Karpas-422 (cell line): ENCODE data around the gene PHTF2. TPM values are rescaled to one million over a fixed set of nuclear protein-coding genes. Genes with fewer than 3 reads are reported as not detected.
A peak's percentile ranks its signal among the peaks of the same experiment; 100 is the strongest.

Experiments
- DNase-seq: peaks from one replicate; pipeline ENCODE4 v3.0.0-alpha.2; 2015
- H2AFZ ChIP-seq: fragments of 200-600 bp; sonication (generic); 2 replicates; pipeline ENCODE4 v1.6.1; 2014; ENCODE audit warnings: antibody characterized with exemption, low read length, mixed read lengths
- H3K27ac ChIP-seq: fragments of 200-600 bp; sonication (generic); 2 replicates; pipeline ENCODE4 v1.5.1; 2014; ENCODE audit warnings: mild to moderate bottlenecking, low read length, moderate library complexity
- H3K27me3 ChIP-seq: fragments of 200-600 bp; sonication (generic); 2 replicates; pipeline ENCODE4 v1.6.1; 2014; ENCODE audit warnings: low read length, mixed read lengths
- H3K36me3 ChIP-seq: fragments of 200-600 bp; sonication (generic); 2 replicates; pipeline ENCODE4 v1.6.1; 2014; ENCODE audit warnings: low read length, mixed read lengths; ENCODE audit not compliant: insufficient read depth
- H3K4me1 ChIP-seq: fragments of 200-600 bp; sonication (generic); 2 replicates; pipeline ENCODE4 v1.6.1; 2014; ENCODE audit warnings: mild to moderate bottlenecking, low read length, mixed read lengths
- H3K4me2 ChIP-seq: fragments of 200-600 bp; sonication (generic); 2 replicates; pipeline ENCODE4 v1.6.1; 2014; ENCODE audit warnings: low read length, low read depth, mild to moderate bottlenecking; ENCODE audit not compliant: poor library complexity, severe bottlenecking
- H3K4me3 ChIP-seq: fragments of 200-600 bp; sonication (generic); 2 replicates; pipeline ENCODE4 v1.5.1; 2014; ENCODE audit warnings: mild to moderate bottlenecking, antibody characterized with exemption, low read length, mixed read lengths
- H3K79me2 ChIP-seq: fragments of 200-600 bp; sonication (generic); 2 replicates; pipeline ENCODE4 v1.6.1; 2014; ENCODE audit warnings: mild to moderate bottlenecking, low read length, mixed read lengths
- H3K9ac ChIP-seq: fragments of 200-600 bp; sonication (generic); 2 replicates; pipeline ENCODE4 v1.6.0; 2014; ENCODE audit warnings: low read length
- H3K9me2 ChIP-seq: fragments of 200-600 bp; sonication (generic), shearing (Covaris generic); replicated peaks from 2 replicates; pipeline ENCODE4 v1.6.0; 2014; ENCODE audit warnings: mild to moderate bottlenecking, low read length, moderate library complexity; ENCODE audit not compliant: insufficient read depth
- H3K9me3 ChIP-seq: fragments of 300-700, 200-600 bp; sonication (generic); 2 replicates; pipeline ENCODE4 v1.6.1; 2014; ENCODE audit warnings: low read length, mixed read lengths
- H4K20me1 ChIP-seq: fragments of 200-600 bp; sonication (generic); 2 replicates; pipeline ENCODE4 v1.6.1; 2014; ENCODE audit warnings: mild to moderate bottlenecking, antibody characterized with exemption, low read length, low read depth; ENCODE audit not compliant: insufficient read depth
- total RNA-seq: library from RNA; depleted of rRNA; stranded (reverse); fragments of >200 nt; shearing (Covaris generic); gene quantifications from 2 replicates; pipeline ENCODE4 v1.2.3, GENCODE V29; 2014; ENCODE audit warnings: low replicate concordance

The PHTF2 gene
- total RNA-seq, 1 experiment from 2014 or later = 65.7 TPM

DNA sequence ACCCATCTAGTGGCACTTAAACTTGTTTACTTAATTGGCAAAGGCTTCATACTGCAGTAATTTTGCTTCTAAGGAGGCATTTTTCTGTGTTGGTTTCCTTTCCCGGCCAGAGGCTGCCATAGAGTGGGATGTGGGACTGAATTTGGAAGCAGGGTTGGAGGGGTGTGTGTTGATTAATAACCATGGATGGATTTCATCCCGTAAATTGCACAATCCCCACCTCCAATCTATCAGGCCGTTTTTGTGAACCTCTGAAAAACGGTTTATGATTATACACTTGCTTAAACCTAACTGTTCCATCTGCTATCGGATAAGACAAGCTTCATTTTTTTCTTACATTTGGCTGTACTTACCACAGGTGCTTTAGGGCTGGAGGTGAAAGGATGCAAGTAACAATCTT, 1.6 kb upstream of the PHTF2 start:
- Histone ChIP-seq H3K4me1 (peaks cover 43% of the 10 kb centered on the region), H3K4me3 (peak overlapping the region; percentile 84), H4K20me1 (no peaks in the 10 kb centered on the region; the same call in 1 of the 2 replicates), H3K9me2 (no peaks in the 10 kb centered on the region), H3K27ac (peak overlapping the region; percentile 85), H3K27me3 (no peaks in the 10 kb centered on the region), H3K79me2 (peaks cover 88% of the 10 kb centered on the region), H2AFZ (no peak overlapping the region), H3K4me2 (peak overlapping the region; percentile 66), H3K9me3 (no peaks in the 10 kb centered on the region), H3K36me3 (peaks cover 30% of the 10 kb centered on the region), H3K9ac (peak overlapping the region; percentile 88)
- no peak for DNase-seq

GRCh38 chr7:77797734-77798393, 709 bp upstream of the PHTF2 start:
- Histone ChIP-seq H3K79me2 (peaks cover 91% of the 10 kb centered on the region), H3K27ac (peak overlapping the region; percentile 85), H3K4me1 (peaks cover 50% of the 10 kb centered on the region), H3K4me2 (peak overlapping the region; percentile 66), H2AFZ (no peak overlapping the region; the same call in 1 of the 2 replicates), H3K4me3 (peak overlapping the region; percentile 84), H3K27me3 (no peaks in the 10 kb centered on the region), H3K9ac (peak overlapping the region; percentile 88), H3K9me3 (no peaks in the 10 kb centered on the region), H3K36me3 (peaks cover 39% of the 10 kb centered on the region), H4K20me1 (no peaks in the 10 kb centered on the region; the same call in 1 of the 2 replicates), H3K9me2 (no peaks in the 10 kb centered on the region)
- peak; percentile 49 for DNase-seq

GRCh38 chr7:77799078-77799964, 748 bp downstream of the PHTF2 start:
- 0 out of 2 replicates have a peak overlapping the region, but pooled peaks have one; percentile 40 for H2AFZ ChIP-seq
- peak overlapping the region; percentile 86 for H3K27ac ChIP-seq
- H3K9me2 ChIP-seq = no peaks in the 10 kb centered on the region
- H4K20me1 ChIP-seq = no peaks in the 10 kb centered on the region; the same call in 1 of the 2 replicates
- peaks cover 96% of the 10 kb centered on the region for H3K79me2 ChIP-seq
- H3K4me3 ChIP-seq = peak overlapping the region; percentile 84
- H3K9ac ChIP-seq = peak overlapping the region; percentile 88
- H3K9me3 ChIP-seq = no peaks in the 10 kb centered on the region
- peak; percentile 82 for DNase-seq
- peaks cover 54% of the 10 kb centered on the region for H3K4me1 ChIP-seq
- peaks cover 45% of the 10 kb centered on the region for H3K36me3 ChIP-seq
- H3K27me3 ChIP-seq = no peaks in the 10 kb centered on the region
- H3K4me2 ChIP-seq = peak overlapping the region; percentile 85

- Histone ChIP-seq H2AFZ (no peak overlapping the region), H4K20me1 (no peaks in the 10 kb centered on the region; the same call in 1 of the 2 replicates), H3K4me2 (peak overlapping the region; percentile 85), H3K4me3 (peak overlapping the region; percentile 84), H3K9ac (peak overlapping the region; percentile 88), H3K36me3 (peaks cover 38% of the 10 kb centered on the region), H3K9me3 (peaks cover 5% of the 10 kb centered on the region), H3K27ac (peak overlapping the region; percentile 86), H3K4me1 (peaks cover 46% of the 10 kb centered on the region), H3K27me3 (no peaks in the 10 kb centered on the region), H3K9me2 (no peaks in the 10 kb centered on the region), H3K79me2 (peaks cover 96% of the 10 kb centered on the region)
- peak; percentile 60 for DNase-seq
These were observed 1.6 kb downstream of the PHTF2 start for GRCh38 chr7:77800158-77800557.

DNA sequence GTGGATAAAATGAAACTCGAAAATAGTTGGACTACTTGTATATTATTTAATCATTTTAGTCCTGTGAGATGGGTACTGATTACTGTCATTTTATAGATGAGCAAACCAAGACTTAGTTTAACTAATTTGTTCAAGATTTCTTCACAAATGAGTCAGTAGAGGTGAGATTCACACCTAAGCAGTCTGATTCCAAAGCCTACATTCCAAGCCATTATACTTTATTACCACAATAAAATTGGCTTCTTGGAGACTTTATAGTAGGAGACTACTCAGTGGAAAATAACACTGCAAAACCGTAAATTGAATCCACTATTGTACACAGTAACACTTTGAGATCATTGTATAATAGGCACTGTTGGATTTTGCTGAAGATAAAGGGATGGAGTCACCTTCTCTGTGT, 2.2 kb downstream of the PHTF2 start:
- no peaks in the 10 kb centered on the region for H3K27me3 ChIP-seq
- H3K9ac ChIP-seq = peak overlapping the region; percentile 88
- H3K27ac ChIP-seq = peak overlapping the region; percentile 86
- peaks cover 96% of the 10 kb centered on the region for H3K79me2 ChIP-seq
- peak overlapping the region; percentile 84 for H3K4me3 ChIP-seq
- DNase-seq = no peak
- H3K36me3 ChIP-seq = peaks cover 39% of the 10 kb centered on the region
- peaks cover 40% of the 10 kb centered on the region for H3K4me1 ChIP-seq
- peaks cover 11% of the 10 kb centered on the region for H3K9me3 ChIP-seq
- no peaks in the 10 kb centered on the region for H3K9me2 ChIP-seq
- peak overlapping the region; percentile 85 for H3K4me2 ChIP-seq
- no peak overlapping the region for H2AFZ ChIP-seq
- no peaks in the 10 kb centered on the region; the same call in 1 of the 2 replicates for H4K20me1 ChIP-seq

DNA sequence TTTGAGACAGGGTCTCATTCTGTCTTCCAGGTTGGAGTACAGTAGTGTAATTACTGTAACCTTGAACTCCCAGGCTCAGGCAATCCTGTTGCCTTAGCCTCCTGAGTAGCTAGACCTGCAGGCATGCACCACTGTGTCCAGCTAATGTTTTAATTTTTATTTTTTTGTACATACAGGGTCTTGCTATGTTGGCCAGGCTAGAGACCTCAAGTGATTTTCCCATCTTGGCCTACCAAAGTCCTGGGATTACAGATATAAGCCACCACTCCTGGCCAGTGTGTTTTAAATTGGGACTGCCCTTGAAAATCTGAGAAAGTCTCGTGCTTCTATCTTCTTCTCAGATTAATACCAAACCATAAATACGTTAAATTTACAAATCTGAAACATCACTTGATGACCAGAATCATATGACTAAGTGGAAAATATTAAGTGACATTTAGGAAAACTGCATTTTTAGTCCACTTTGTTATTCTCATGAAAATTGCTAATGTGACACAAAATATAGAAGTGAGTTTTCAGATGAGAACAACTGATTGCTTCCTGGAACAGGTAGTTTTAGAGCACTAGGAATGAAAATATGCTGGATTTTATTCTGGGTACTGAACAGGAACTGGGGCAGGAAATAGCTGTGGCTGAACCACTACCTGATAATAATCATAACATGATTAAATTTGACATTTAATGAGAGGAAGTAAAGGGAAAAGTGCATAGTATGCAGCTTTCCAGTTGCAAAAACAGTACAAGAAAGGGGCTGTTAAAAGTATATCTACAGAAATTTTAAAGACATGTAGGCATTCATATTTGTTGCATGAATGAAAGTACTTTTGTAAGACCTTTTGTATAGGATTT, 4.2 kb downstream of the PHTF2 start:
- H3K27ac ChIP-seq = peak overlapping the region; percentile 32; the same call in 1 of the 2 replicates
- no peaks in the 10 kb centered on the region for H3K9me2 ChIP-seq
- peaks cover 28% of the 10 kb centered on the region for H3K4me1 ChIP-seq
- peaks cover 25% of the 10 kb centered on the region for H3K9me3 ChIP-seq
- H3K27me3 ChIP-seq = no peaks in the 10 kb centered on the region
- no peak overlapping the region for H3K4me3 ChIP-seq
- no peak overlapping the region for H3K9ac ChIP-seq
- H3K36me3 ChIP-seq = peaks cover 47% of the 10 kb centered on the region
- H3K4me2 ChIP-seq = no peak overlapping the region
- no peaks in the 10 kb centered on the region; the same call in 1 of the 2 replicates for H4K20me1 ChIP-seq
- peaks cover 96% of the 10 kb centered on the region for H3K79me2 ChIP-seq
- DNase-seq = no peak
- no peak overlapping the region for H2AFZ ChIP-seq

GRCh38 chr7:77806425-77806824, 7.9 kb downstream of the PHTF2 start:
- Histone ChIP-seq H3K27me3 (no peaks in the 10 kb centered on the region), H2AFZ (no peak overlapping the region), H3K36me3 (peaks cover 54% of the 10 kb centered on the region), H3K4me1 (peaks cover 13% of the 10 kb centered on the region), H3K4me2 (no peak overlapping the region), H3K9me2 (no peaks in the 10 kb centered on the region), H3K9ac (no peak overlapping the region), H3K27ac (no peak overlapping the region), H3K9me3 (peaks cover 25% of the 10 kb centered on the region), H3K79me2 (peaks cover 100% of the 10 kb centered on the region), H4K20me1 (no peaks in the 10 kb centered on the region), H3K4me3 (no peak overlapping the region)
- no peak for DNase-seq
